T-cell (primary cell): Measurements from ENCODE around the gene CHMP1B. TPM values are rescaled to one million over a fixed set of nuclear protein-coding genes. Genes with fewer than 3 reads are reported as not detected.

Experiments used
- ATAC-seq, 4 experiments: fragments of 200-7000 bp in 3 of 4; fragments of 150-1000 bp in 1 of 4; cut with Tn5 transposase; replicated peaks in 1 of 4; 1 replicate in 3 of 4; 2 replicates in 1 of 4; pipeline ENCODE4 v1.10.0; 2021; ENCODE audit warnings: moderate library complexity in 3 of 4, mild to moderate bottlenecking in 2 of 4, moderate number of reproducible peaks in 1 of 4
- CTCF ChIA-PET, 2 donors: fragments of 300-600 bp; sonication (Branson Sonifier 250); formaldehyde crosslinking; loops; one replicate each; lab custom pipeline; 2022; ENCODE audit warnings: antibody characterized with exemption in 2 of 2; lab: Charles Lee
- POLR2A ChIA-PET, 2 donors: fragments of 300-600 bp; sonication (Branson Sonifier 250); formaldehyde crosslinking; loops; one replicate each; lab custom pipeline; 2022; ENCODE audit warnings: antibody characterized with exemption in 2 of 2; lab: Charles Lee
- DNase-seq, 35 experiments: peaks; one replicate each; pipeline versions ENCODE4 v3.0.0 to v3.0.0-alpha.2; 2013 to 2023
- H3K27ac ChIP-seq: one replicate; pipeline ENCODE4 v1.5.1; 2013; ENCODE audit warnings: low read length
- H3K27me3 ChIP-seq, 2 experiments: replicated peaks in 1 of 2; 1 replicate in 1 of 2; 2 replicates in 1 of 2; pipeline versions ENCODE4 v1.6.1 to v1.7.0; 2013; ENCODE audit warnings: low read length in 1 of 2, mixed read lengths in 1 of 2; ENCODE audit not compliant: control insufficient read depth in 2 of 2, insufficient read depth in 2 of 2; ENCODE audit errors: extremely low read depth in 1 of 2
- H3K36me3 ChIP-seq, 2 donors: 1 replicate in 1 of 2; 2 replicates in 1 of 2; pipeline versions ENCODE4 v1.6.1 to v1.7.0; 2013; ENCODE audit warnings: low read length in 1 of 2; ENCODE audit not compliant: control insufficient read depth in 2 of 2, insufficient read depth in 1 of 2; ENCODE audit errors: extremely low read depth in 1 of 2
- H3K4me1 ChIP-seq, 2 experiments: 1 replicate in 1 of 2; 2 replicates in 1 of 2; pipeline versions ENCODE4 v1.6.1 to v1.7.0; 2013; ENCODE audit warnings: low read length in 2 of 2, mixed read lengths in 1 of 2; ENCODE audit not compliant: insufficient read depth in 2 of 2, control insufficient read depth in 1 of 2; ENCODE audit errors: extremely low read depth in 1 of 2
- H3K4me3 ChIP-seq, 2 donors: 1 replicate in 1 of 2; 2 replicates in 1 of 2; pipeline versions ENCODE4 v1.5.1 to v1.7.0; 2013; ENCODE audit warnings: mild to moderate bottlenecking in 2 of 2, low read length in 1 of 2, moderate library complexity in 1 of 2; ENCODE audit not compliant: control insufficient read depth in 1 of 2; ENCODE audit errors: extremely low read depth in 1 of 2
- H3K9me3 ChIP-seq: 2 replicates; pipeline ENCODE4 v1.7.0; 2013
- H3K27ac Mint-ChIP-seq, 2 donors: one replicate each; pipeline ENCODE4 v1.8.0; 2020 to 2021; ENCODE audit warnings: mild to moderate bottlenecking in 2 of 2, mixed read lengths in 2 of 2
- H3K27me3 Mint-ChIP-seq, 2 donors: one replicate each; pipeline ENCODE4 v1.8.0; 2021 to 2022; ENCODE audit warnings: mixed read lengths in 2 of 2
- H3K36me3 Mint-ChIP-seq: one replicate; pipeline ENCODE4 v1.8.0; 2021; ENCODE audit warnings: mixed read lengths
- H3K4me1 Mint-ChIP-seq, 3 donors: one replicate each; pipeline ENCODE4 v1.8.0; 2020 to 2022; ENCODE audit warnings: mixed read lengths in 3 of 3, mild to moderate bottlenecking in 1 of 3
- H3K4me3 Mint-ChIP-seq, 3 donors: one replicate each; pipeline ENCODE4 v1.8.0; 2020 to 2022; ENCODE audit warnings: mild to moderate bottlenecking in 3 of 3, mixed read lengths in 3 of 3, moderate library complexity in 3 of 3
- H3K9me3 Mint-ChIP-seq, 3 donors: one replicate each; pipeline ENCODE4 v1.8.0; 2020 to 2022; ENCODE audit warnings: mixed read lengths in 3 of 3
- WGBS: methylation state at CpG from one replicate; pipeline ENCODE4 v1.1.5; 2013; ENCODE audit warnings: missing lambda C conversion rate; ENCODE audit not compliant: insufficient coverage; 5-methylcytosine and 5-hydroxymethylcytosine counted together
- total RNA-seq, 35 experiments: library from RNA in 6 of 35; stranded (reverse) in 6 of 35; fragments of 120-200 nt in 1 of 35; gene quantifications; one replicate each; pipeline versions ENCODE4 v1.2.1 to v1.2.4 and lab custom pipeline; 2013 to 2026

CHMP1B gene
- total RNA-seq, 5 donors from 2014 or later (not counting 1 experiment from before 2014, with no cell fraction given): 41.5 to 105 (median 44.1) TPM

- peaks cover 21% of the 10 kb centered on the region for H3K36me3 Mint-ChIP-seq
- ATAC-seq (no peak), DNase-seq (no peak)
- H3K4me1 Mint-ChIP-seq: no peaks in the 10 kb centered on the region
- no peaks in the 10 kb centered on the region for H3K27me3 Mint-ChIP-seq
- Histone ChIP-seq H3K27me3 (no peaks in the 10 kb centered on the region), H3K4me1 (no peaks in the 10 kb centered on the region), H3K36me3 (no peaks in the 10 kb centered on the region), H3K4me3 (no peak overlapping the region), H3K27ac (no peak overlapping the region), H3K9me3 (no peaks in the 10 kb centered on the region)
- H3K9me3 Mint-ChIP-seq: peaks cover 0 to 4% (median 0%) of the 10 kb centered on the region in 3 donors
- ChIA-PET POLR2A (no interaction called here), CTCF (interaction anchor here in 1 of 2 donors (0.6 kb wide), 2 partner anchors 60 to 116 kb away, joined by 3 read pairs; no protein-coding TSS in a partner anchor)
- H3K4me3 Mint-ChIP-seq: no peak overlapping the region
- no peak overlapping the region for H3K27ac Mint-ChIP-seq
- 100% methylated on average over 7 of the region's 10 CpGs for WGBS
Observed at GRCh38 chr18:11877497-11878135, 26.4 kb downstream of the CHMP1B start.

- H3K27ac Mint-ChIP-seq: no peak overlapping the region
- ATAC-seq: no peak
- Histone ChIP-seq H3K9me3 (no peaks in the 10 kb centered on the region), H3K4me3 (no peak overlapping the region), H3K27me3 (no peaks in the 10 kb centered on the region), H3K27ac (no peak overlapping the region), H3K4me1 (no peaks in the 10 kb centered on the region), H3K36me3 (peaks cover 9 to 21% of the 10 kb centered on the region in 2 donors)
- 97% methylated on average over 22 of the region's 30 CpGs for WGBS
- peaks cover 35% of the 10 kb centered on the region for H3K36me3 Mint-ChIP-seq
- ChIA-PET POLR2A (interaction anchor here in 1 of 2 donors (0.6 kb wide), 1 partner anchor 13 kb away, joined by 10 read pairs; no protein-coding TSS in a partner anchor), CTCF (no interaction called here)
- no peaks in the 10 kb centered on the region for H3K9me3 Mint-ChIP-seq
- DNase-seq: no peak
- peaks cover 0 to 6% (median 0%) of the 10 kb centered on the region in 3 donors for H3K4me1 Mint-ChIP-seq
- no peaks in the 10 kb centered on the region for H3K27me3 Mint-ChIP-seq
- no peak overlapping the region for H3K4me3 Mint-ChIP-seq
Observed at GRCh38 chr18:11880586-11881304, 29.5 kb downstream of the CHMP1B start.

GRCh38 chr18:11882636-11883035 is 31.4 kb downstream of the CHMP1B start:
- Mint-ChIP-seq H3K9me3 (no peaks in the 10 kb centered on the region), H3K27me3 (no peaks in the 10 kb centered on the region), H3K27ac (no peak overlapping the region), H3K4me1 (peaks cover 0 to 6% (median 0%) of the 10 kb centered on the region in 3 donors), H3K36me3 (peaks cover 45% of the 10 kb centered on the region), H3K4me3 (no peak overlapping the region)
- CTCF ChIA-PET: no interaction called here
- no CpG with 5 or more reads among the region's 4 CpGs for WGBS
- Histone ChIP-seq H3K4me3 (no peak overlapping the region), H3K27ac (no peak overlapping the region), H3K36me3 (peaks cover 12 to 39% of the 10 kb centered on the region in 2 donors), H3K9me3 (no peaks in the 10 kb centered on the region), H3K27me3 (no peaks in the 10 kb centered on the region), H3K4me1 (no peaks in the 10 kb centered on the region)
- DNase-seq (no peak), ATAC-seq (no peak)
- POLR2A ChIA-PET: no interaction called here

DNA sequence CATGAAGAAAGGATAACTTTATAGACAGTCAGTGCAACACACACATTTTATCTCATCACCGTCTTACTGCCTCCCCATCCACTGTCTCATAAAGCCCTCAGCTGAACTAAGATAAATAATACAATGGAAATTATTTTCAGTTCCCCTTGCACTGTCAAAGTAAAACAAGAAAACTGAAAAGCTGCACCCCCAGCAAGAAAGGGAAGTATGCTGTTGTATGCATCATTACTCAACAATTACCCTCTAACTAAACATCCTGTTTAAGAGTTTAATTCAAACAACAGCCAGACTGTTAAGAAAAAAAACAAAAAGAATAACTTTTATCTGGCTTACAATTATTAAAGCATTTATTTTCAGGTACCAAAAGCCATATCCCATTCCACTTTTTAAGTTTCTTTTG is 31.9 kb downstream of the CHMP1B start:
- Histone ChIP-seq H3K4me1 (no peaks in the 10 kb centered on the region), H3K27ac (no peak overlapping the region), H3K36me3 (peaks cover 17 to 44% of the 10 kb centered on the region in 2 donors), H3K4me3 (no peak overlapping the region), H3K9me3 (no peaks in the 10 kb centered on the region), H3K27me3 (no peaks in the 10 kb centered on the region)
- H3K27ac Mint-ChIP-seq: no peak overlapping the region
- ChIA-PET POLR2A (no interaction called here), CTCF (no interaction called here)
- peak in 1 of 35 experiments; percentile 12 for DNase-seq
- peaks cover 0 to 6% (median 0%) of the 10 kb centered on the region in 3 donors for H3K4me1 Mint-ChIP-seq
- H3K27me3 Mint-ChIP-seq: no peaks in the 10 kb centered on the region
- ATAC-seq: no peak
- H3K36me3 Mint-ChIP-seq: peaks cover 50% of the 10 kb centered on the region
- H3K9me3 Mint-ChIP-seq: no peaks in the 10 kb centered on the region
- 80% methylated on average over 1 of the region's 1 CpG for WGBS
- no peak overlapping the region for H3K4me3 Mint-ChIP-seq

DNA sequence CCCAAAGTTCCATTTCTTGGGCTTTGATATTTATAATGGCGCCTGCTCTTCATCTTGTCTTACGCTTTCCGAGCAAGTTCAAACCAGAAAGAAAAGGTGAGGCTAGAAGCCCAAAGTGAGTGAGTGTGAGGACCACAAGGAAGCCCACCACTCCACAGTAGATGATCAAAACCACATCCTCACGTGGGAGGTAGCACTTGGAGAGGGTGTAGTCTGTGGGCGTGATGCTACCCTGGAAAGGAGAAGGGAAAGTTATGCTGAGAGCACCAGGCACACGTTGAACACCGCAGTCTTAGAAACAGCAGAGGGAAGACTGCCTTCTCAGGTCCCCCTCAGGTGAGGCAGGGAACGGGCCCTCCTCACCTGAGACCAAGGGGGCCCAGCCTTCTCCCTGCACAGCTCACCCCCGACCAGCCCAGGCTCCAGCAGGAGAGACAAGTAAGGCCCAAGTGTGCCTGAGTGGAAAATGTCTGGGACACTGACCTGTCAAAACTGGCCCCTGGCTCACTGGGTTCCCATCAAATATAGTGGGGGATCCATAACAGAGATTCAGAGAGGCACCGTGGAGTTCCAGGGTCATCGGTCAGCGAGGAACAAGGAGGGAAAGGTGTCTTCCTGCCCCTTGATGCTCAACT is 33.3 kb downstream of the CHMP1B start:
- 100% methylated on average over 6 of the region's 12 CpGs for WGBS
- CTCF ChIA-PET: no interaction called here

GRCh38 chr18:11885278-11885947 is 34.2 kb downstream of the CHMP1B start:
- Histone ChIP-seq H3K36me3 (peaks cover 18 to 62% of the 10 kb centered on the region in 2 donors), H3K4me3 (no peak overlapping the region), H3K27ac (no peak overlapping the region), H3K9me3 (no peaks in the 10 kb centered on the region), H3K27me3 (no peaks in the 10 kb centered on the region), H3K4me1 (no peaks in the 10 kb centered on the region)
- H3K4me3 Mint-ChIP-seq: no peak overlapping the region
- 94% methylated on average over 10 of the region's 22 CpGs for WGBS
- ATAC-seq (no peak), DNase-seq (peak in 1 of 35 experiments; percentile 7)
- peaks cover 54% of the 10 kb centered on the region for H3K36me3 Mint-ChIP-seq
- POLR2A ChIA-PET: interaction anchor here in 1 of 2 donors (0.6 kb wide), 1 partner anchor 21 kb away, joined by 3 read pairs; no protein-coding TSS in a partner anchor
- H3K9me3 Mint-ChIP-seq: no peaks in the 10 kb centered on the region
- H3K27ac Mint-ChIP-seq: no peak overlapping the region
- H3K4me1 Mint-ChIP-seq: peaks cover 0 to 6% (median 0%) of the 10 kb centered on the region in 3 donors
- CTCF ChIA-PET: interaction anchor here in 1 of 2 donors (0.5 to 0.7 kb wide), 3 partner anchors 10 to 150 kb away, joined by 3 to 6 read pairs (median 5); no protein-coding TSS in a partner anchor
- no peaks in the 10 kb centered on the region for H3K27me3 Mint-ChIP-seq

More for the DNA sequence above, 33.3 kb downstream of the CHMP1B start:
- H3K36me3 Mint-ChIP-seq: peaks cover 53% of the 10 kb centered on the region
- no peaks in the 10 kb centered on the region for H3K27me3 Mint-ChIP-seq
- H3K4me3 Mint-ChIP-seq: no peak overlapping the region
- H3K4me1 ChIP-seq: no peaks in the 10 kb centered on the region
- H3K27me3 ChIP-seq: no peaks in the 10 kb centered on the region
- H3K9me3 ChIP-seq: no peaks in the 10 kb centered on the region
- H3K9me3 Mint-ChIP-seq: no peaks in the 10 kb centered on the region
- H3K4me3 ChIP-seq: no peak overlapping the region
- POLR2A ChIA-PET: no interaction called here
- H3K36me3 ChIP-seq: peaks cover 18 to 57% of the 10 kb centered on the region in 2 donors
- H3K27ac ChIP-seq: no peak overlapping the region
- ATAC-seq (no peak), DNase-seq (no peak)
- H3K27ac Mint-ChIP-seq: no peak overlapping the region
- peaks cover 0 to 6% (median 0%) of the 10 kb centered on the region in 3 donors for H3K4me1 Mint-ChIP-seq
